ENCODE data around the gene ZSWIM6.

The ZSWIM6 gene

GRCh38 chr5:61536922-61537321, 204.9 kb downstream of the ZSWIM6 start:
- TF ChIP-seq Cebpa-rat (IDR thresholded peaks at IDR 0.05), result no peak
- Histone ChIP-seq H3K9me3 (peaks cover 24% of the 10 kb centered on the region), H3K36me3 (peaks cover 83% of the 10 kb centered on the region), H3K27me3 (no peaks in the 10 kb centered on the region), H4K20me1 (peaks cover 11% of the 10 kb centered on the region), H3K4me2 (no peak overlapping the region), H3K4me1 (peaks cover 15% of the 10 kb centered on the region), H3K27ac (no peak overlapping the region), H3K9ac (no peak overlapping the region), H3K4me3 (no peak overlapping the region)

GRCh38 chr5:61538722-61539501, 206.9 kb downstream of the ZSWIM6 start:
- Histone ChIP-seq H3K36me3 (peaks cover 87% of the 10 kb centered on the region), H3K4me2 (no peak overlapping the region), H3K4me3 (no peak overlapping the region), H3K27ac (no peak overlapping the region), H4K20me1 (peaks cover 11% of the 10 kb centered on the region), H3K27me3 (no peaks in the 10 kb centered on the region), H3K4me1 (peaks cover 12% of the 10 kb centered on the region), H3K9ac (no peak overlapping the region), H3K9me3 (peaks cover 32% of the 10 kb centered on the region)
- TF ChIP-seq Cebpa-rat (IDR thresholded peaks at IDR 0.05), result no peak

- Histone ChIP-seq H3K27me3 (no peaks in the 10 kb centered on the region), H3K4me3 (no peak overlapping the region), H3K9me3 (no peaks in the 10 kb centered on the region), H3K4me1 (no peaks in the 10 kb centered on the region), H3K4me2 (no peak overlapping the region), H3K36me3 (peaks cover 28% of the 10 kb centered on the region), H4K20me1 (no peaks in the 10 kb centered on the region), H3K27ac (no peak overlapping the region), H3K9ac (no peak overlapping the region)
- TF ChIP-seq Cebpa-rat (IDR thresholded peaks at IDR 0.05), result no peak
These were observed 217.5 kb downstream of the ZSWIM6 start for GRCh38 chr5:61549530-61549929.

GRCh38 chr5:61551637-61552313, 219.7 kb downstream of the ZSWIM6 start:
- Histone ChIP-seq H3K4me1 (no peaks in the 10 kb centered on the region), H3K9ac (no peak overlapping the region), H3K4me3 (no peak overlapping the region), H3K27me3 (no peaks in the 10 kb centered on the region), H3K9me3 (no peaks in the 10 kb centered on the region), H3K27ac (no peak overlapping the region), H4K20me1 (no peaks in the 10 kb centered on the region), H3K36me3 (peaks cover 8% of the 10 kb centered on the region), H3K4me2 (no peak overlapping the region)
- no peak for TF ChIP-seq Cebpa-rat (IDR thresholded peaks at IDR 0.05)

- no peak for TF ChIP-seq Cebpa-rat (IDR thresholded peaks at IDR 0.05)
- H3K9ac ChIP-seq, result no peak overlapping the region
- H3K4me2 ChIP-seq, result no peak overlapping the region
- H3K27me3 ChIP-seq, result no peaks in the 10 kb centered on the region
- H3K9me3 ChIP-seq, result no peaks in the 10 kb centered on the region
- H3K36me3 ChIP-seq, result no peaks in the 10 kb centered on the region
- no peaks in the 10 kb centered on the region for H3K4me1 ChIP-seq
- H4K20me1 ChIP-seq, result no peaks in the 10 kb centered on the region
- H3K4me3 ChIP-seq, result no peak overlapping the region
- no peak overlapping the region for H3K27ac ChIP-seq
These were observed 227.1 kb downstream of the ZSWIM6 start for GRCh38 chr5:61559146-61559545.

GRCh38 chr5:61559722-61560121, 227.7 kb downstream of the ZSWIM6 start:
- H3K36me3 ChIP-seq, result no peaks in the 10 kb centered on the region
- no peak overlapping the region for H3K4me2 ChIP-seq
- H3K4me3 ChIP-seq, result no peak overlapping the region
- H3K9me3 ChIP-seq, result no peaks in the 10 kb centered on the region
- no peak overlapping the region for H3K27ac ChIP-seq
- no peak overlapping the region for H3K9ac ChIP-seq
- no peaks in the 10 kb centered on the region for H3K4me1 ChIP-seq
- no peaks in the 10 kb centered on the region for H4K20me1 ChIP-seq
- no peak for TF ChIP-seq Cebpa-rat (IDR thresholded peaks at IDR 0.05)
- H3K27me3 ChIP-seq, result no peaks in the 10 kb centered on the region

GRCh38 chr5:61563401-61563800, 231.3 kb downstream of the ZSWIM6 start:
- no peaks in the 10 kb centered on the region for H3K27me3 ChIP-seq
- no peak overlapping the region for H3K4me2 ChIP-seq
- no peak overlapping the region for H3K27ac ChIP-seq
- no peak overlapping the region for H3K4me3 ChIP-seq
- H3K4me1 ChIP-seq, result no peaks in the 10 kb centered on the region
- H3K9me3 ChIP-seq, result no peaks in the 10 kb centered on the region
- no peak for TF ChIP-seq Cebpa-rat (IDR thresholded peaks at IDR 0.05)
- no peak overlapping the region for H3K9ac ChIP-seq
- H3K36me3 ChIP-seq, result no peaks in the 10 kb centered on the region
- H4K20me1 ChIP-seq, result no peaks in the 10 kb centered on the region

- no peaks in the 10 kb centered on the region for H3K36me3 ChIP-seq
- H3K4me1 ChIP-seq, result peaks cover 6% of the 10 kb centered on the region
- H3K9me3 ChIP-seq, result no peaks in the 10 kb centered on the region
- no peaks in the 10 kb centered on the region for H3K27me3 ChIP-seq
- no peak overlapping the region for H3K4me2 ChIP-seq
- no peak overlapping the region for H3K9ac ChIP-seq
- H3K27ac ChIP-seq, result no peak overlapping the region
- no peak for TF ChIP-seq Cebpa-rat (IDR thresholded peaks at IDR 0.05)
- no peaks in the 10 kb centered on the region for H4K20me1 ChIP-seq
- no peak overlapping the region for H3K4me3 ChIP-seq
These were observed 235.3 kb downstream of the ZSWIM6 start for GRCh38 chr5:61567337-61567736.

- TF ChIP-seq Cebpa-rat (IDR thresholded peaks at IDR 0.05), result no peak
- no peaks in the 10 kb centered on the region for H3K36me3 ChIP-seq
- H3K9me3 ChIP-seq, result no peaks in the 10 kb centered on the region
- H3K9ac ChIP-seq, result no peak overlapping the region
- H4K20me1 ChIP-seq, result no peaks in the 10 kb centered on the region
- H3K27ac ChIP-seq, result no peak overlapping the region
- H3K4me1 ChIP-seq, result peaks cover 6% of the 10 kb centered on the region
- H3K27me3 ChIP-seq, result no peaks in the 10 kb centered on the region
- H3K4me2 ChIP-seq, result peak overlapping the region; percentile 33
- no peak overlapping the region for H3K4me3 ChIP-seq
These were observed 237.3 kb downstream of the ZSWIM6 start for GRCh38 chr5:61569353-61569752.

- Histone ChIP-seq H3K4me3 (no peak overlapping the region), H3K4me1 (peaks cover 6% of the 10 kb centered on the region), H3K9me3 (no peaks in the 10 kb centered on the region), H4K20me1 (no peaks in the 10 kb centered on the region), H3K9ac (no peak overlapping the region), H3K27ac (no peak overlapping the region), H3K36me3 (no peaks in the 10 kb centered on the region), H3K4me2 (no peak overlapping the region), H3K27me3 (no peaks in the 10 kb centered on the region)
- TF ChIP-seq Cebpa-rat (IDR thresholded peaks at IDR 0.05), result no peak
These were observed 238.7 kb downstream of the ZSWIM6 start for GRCh38 chr5:61570767-61571166.
